ENCODE results near the gene SNX32. TPM values are rescaled to one million over a fixed set of nuclear protein-coding genes. Genes with fewer than 3 reads are reported as not detected.

Gene SNX32
- total and polyA plus RNA-seq, 9 of the 15 experiments (the other 6 are each of a cell fraction or from before 2014, with no cell fraction given) = 0.03 TPM; not detected in 7

DNA sequence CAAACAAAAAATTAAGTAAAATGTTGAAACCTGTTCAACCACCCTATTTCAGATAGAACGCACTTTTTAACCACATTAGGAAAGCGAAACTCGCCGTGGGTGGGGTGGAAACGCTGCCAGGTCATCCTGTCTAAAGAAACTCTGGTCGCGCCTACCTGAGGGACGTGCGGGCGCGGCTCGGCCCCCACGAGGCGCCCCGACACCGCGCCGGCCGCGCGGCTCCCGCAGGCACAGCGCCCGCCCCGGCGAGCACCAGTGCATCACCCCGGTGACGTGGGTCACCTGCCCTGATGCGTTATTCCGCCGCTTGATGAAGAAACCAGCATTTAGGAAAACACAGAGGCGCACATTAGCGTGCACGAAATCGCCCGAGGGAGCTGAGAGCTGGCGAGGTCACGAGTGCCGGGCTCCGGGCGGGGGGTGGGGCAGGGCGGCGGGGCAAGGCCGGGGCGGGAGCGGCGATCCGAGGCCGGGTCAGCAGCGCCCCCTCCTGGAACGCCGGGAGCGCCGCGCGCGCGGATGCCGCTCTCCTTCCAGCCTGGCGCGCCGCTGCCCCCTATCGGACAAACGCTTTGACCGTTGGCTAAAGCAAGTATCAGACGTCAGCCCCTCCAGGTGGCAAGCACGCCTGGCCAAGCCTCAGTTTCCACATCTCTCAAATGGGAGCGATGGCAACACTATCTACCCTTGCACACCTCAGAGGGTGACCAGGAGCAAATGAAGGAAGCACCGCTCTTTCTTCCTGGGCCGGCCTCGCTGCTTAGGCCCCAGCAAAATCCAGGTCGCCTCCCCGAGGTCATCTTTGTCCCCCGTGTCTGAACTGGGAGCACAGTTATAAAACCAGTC is 15.7 kb upstream of the SNX32 start (continued):
- TF ChIP-seq TAF1 (IDR thresholded peaks at IDR 0.05; ENCODE audit: control insufficient read depth, extremely low read depth, insufficient read depth, low read length, severe bottlenecking) (no peak), KLF16 (IDR thresholded peaks at IDR 0.05) (peak; percentile 41), NEUROD1 (IDR thresholded peaks at IDR 0.05; ENCODE audit: borderline replicate concordance, low read depth, low read length, partially characterized antibody) (peak; percentile 28), ZNF140 (CRISPR knock-in tag; IDR thresholded peaks at IDR 0.05) (no peak), RBM39 (optimal IDR thresholded peaks at IDR 0.05; ENCODE audit: low read depth, low read length) (no peak), ZNF699 (CRISPR knock-in tag; IDR thresholded peaks at IDR 0.05; ENCODE audit: insufficient replicate concordance) (no peak), ILF3 (IDR thresholded peaks at IDR 0.05; ENCODE audit: borderline replicate concordance) (no peak), EWSR1 (IDR thresholded peaks at IDR 0.05; ENCODE audit: borderline replicate concordance, low read depth, partially characterized antibody) (no peak), TCFL5 (CRISPR knock-in tag; conservative IDR thresholded peaks at IDR 0.05) (no peak), ELF4 (CRISPR knock-in tag; IDR thresholded peaks at IDR 0.05) (no peak), ZFX (CRISPR knock-in tag; IDR thresholded peaks at IDR 0.05) (peak; percentile 36)
- TF ChIP-seq, protein P1, sequence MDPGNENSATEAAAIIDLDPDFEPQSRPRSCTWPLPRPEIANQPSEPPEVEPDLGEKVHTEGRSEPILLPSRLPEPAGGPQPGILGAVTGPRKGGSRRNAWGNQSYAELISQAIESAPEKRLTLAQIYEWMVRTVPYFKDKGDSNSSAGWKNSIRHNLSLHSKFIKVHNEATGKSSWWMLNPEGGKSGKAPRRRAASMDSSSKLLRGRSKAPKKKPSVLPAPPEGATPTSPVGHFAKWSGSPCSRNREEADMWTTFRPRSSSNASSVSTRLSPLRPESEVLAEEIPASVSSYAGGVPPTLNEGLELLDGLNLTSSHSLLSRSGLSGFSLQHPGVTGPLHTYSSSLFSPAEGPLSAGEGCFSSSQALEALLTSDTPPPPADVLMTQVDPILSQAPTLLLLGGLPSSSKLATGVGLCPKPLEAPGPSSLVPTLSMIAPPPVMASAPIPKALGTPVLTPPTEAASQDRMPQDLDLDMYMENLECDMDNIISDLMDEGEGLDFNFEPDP (CRISPR knock-in tag; IDR thresholded peaks at IDR 0.05) = no peak
- TF ChIP-seq, protein P2, sequence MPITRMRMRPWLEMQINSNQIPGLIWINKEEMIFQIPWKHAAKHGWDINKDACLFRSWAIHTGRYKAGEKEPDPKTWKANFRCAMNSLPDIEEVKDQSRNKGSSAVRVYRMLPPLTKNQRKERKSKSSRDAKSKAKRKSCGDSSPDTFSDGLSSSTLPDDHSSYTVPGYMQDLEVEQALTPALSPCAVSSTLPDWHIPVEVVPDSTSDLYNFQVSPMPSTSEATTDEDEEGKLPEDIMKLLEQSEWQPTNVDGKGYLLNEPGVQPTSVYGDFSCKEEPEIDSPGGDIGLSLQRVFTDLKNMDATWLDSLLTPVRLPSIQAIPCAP (CRISPR knock-in tag; IDR thresholded peaks at IDR 0.05; ENCODE audit: borderline replicate concordance) = no peak
- TF ChIP-seq, protein P3, sequence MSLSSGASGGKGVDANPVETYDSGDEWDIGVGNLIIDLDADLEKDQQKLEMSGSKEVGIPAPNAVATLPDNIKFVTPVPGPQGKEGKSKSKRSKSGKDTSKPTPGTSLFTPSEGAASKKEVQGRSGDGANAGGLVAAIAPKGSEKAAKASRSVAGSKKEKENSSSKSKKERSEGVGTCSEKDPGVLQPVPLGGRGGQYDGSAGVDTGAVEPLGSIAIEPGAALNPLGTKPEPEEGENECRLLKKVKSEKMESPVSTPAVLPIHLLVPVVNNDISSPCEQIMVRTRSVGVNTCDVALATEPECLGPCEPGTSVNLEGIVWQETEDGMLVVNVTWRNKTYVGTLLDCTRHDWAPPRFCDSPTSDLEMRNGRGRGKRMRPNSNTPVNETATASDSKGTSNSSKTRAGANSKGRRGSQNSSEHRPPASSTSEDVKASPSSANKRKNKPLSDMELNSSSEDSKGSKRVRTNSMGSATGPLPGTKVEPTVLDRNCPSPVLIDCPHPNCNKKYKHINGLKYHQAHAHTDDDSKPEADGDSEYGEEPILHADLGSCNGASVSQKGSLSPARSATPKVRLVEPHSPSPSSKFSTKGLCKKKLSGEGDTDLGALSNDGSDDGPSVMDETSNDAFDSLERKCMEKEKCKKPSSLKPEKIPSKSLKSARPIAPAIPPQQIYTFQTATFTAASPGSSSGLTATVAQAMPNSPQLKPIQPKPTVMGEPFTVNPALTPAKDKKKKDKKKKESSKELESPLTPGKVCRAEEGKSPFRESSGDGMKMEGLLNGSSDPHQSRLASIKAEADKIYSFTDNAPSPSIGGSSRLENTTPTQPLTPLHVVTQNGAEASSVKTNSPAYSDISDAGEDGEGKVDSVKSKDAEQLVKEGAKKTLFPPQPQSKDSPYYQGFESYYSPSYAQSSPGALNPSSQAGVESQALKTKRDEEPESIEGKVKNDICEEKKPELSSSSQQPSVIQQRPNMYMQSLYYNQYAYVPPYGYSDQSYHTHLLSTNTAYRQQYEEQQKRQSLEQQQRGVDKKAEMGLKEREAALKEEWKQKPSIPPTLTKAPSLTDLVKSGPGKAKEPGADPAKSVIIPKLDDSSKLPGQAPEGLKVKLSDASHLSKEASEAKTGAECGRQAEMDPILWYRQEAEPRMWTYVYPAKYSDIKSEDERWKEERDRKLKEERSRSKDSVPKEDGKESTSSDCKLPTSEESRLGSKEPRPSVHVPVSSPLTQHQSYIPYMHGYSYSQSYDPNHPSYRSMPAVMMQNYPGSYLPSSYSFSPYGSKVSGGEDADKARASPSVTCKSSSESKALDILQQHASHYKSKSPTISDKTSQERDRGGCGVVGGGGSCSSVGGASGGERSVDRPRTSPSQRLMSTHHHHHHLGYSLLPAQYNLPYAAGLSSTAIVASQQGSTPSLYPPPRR (CRISPR knock-in tag; IDR thresholded peaks at IDR 0.05; ENCODE audit: borderline replicate concordance) = no peak; the same call in 1 of the 2 replicates
- TF ChIP-seq, protein P4, sequence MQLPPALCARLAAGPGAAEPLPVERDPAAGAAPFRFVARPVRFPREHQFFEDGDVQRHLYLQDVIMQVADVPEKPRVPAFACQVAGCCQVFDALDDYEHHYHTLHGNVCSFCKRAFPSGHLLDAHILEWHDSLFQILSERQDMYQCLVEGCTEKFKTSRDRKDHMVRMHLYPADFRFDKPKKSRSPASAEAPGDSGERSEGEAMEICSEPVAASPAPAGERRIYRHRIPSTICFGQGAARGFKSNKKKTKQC (CRISPR knock-in tag; IDR thresholded peaks at IDR 0.05) = peak; percentile 22; the same call in 1 of the 2 replicates
- TF ChIP-seq, protein P5, sequence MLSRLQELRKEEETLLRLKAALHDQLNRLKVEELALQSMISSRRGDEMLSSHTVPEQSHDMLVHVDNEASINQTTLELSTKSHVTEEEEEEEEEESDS (CRISPR knock-in tag; IDR thresholded peaks at IDR 0.05) = no peak
- TF ChIP-seq, protein P6, sequence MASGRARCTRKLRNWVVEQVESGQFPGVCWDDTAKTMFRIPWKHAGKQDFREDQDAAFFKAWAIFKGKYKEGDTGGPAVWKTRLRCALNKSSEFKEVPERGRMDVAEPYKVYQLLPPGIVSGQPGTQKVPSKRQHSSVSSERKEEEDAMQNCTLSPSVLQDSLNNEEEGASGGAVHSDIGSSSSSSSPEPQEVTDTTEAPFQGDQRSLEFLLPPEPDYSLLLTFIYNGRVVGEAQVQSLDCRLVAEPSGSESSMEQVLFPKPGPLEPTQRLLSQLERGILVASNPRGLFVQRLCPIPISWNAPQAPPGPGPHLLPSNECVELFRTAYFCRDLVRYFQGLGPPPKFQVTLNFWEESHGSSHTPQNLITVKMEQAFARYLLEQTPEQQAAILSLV (tag; IDR thresholded peaks at IDR 0.05) = no peak
